ENCODE measurements around the gene TBPL1. TPM values are rescaled to one million over a fixed set of nuclear protein-coding genes. Genes with fewer than 3 reads are reported as not detected.

Gene TBPL1
- total and polyA plus RNA-seq, 8 donors = 6.5 to 20.6 (median 10.1) TPM

GRCh38 chr6:133969921-133970295, 16.9 kb downstream of the TBPL1 start:
- FAIRE-seq (no peak), DNase-seq (no peak), ATAC-seq (no peak)
- Histone ChIP-seq H3K4me3 (no peak overlapping the region), H3K36me3 (no peaks in the 10 kb centered on the region), H3K27ac (no peak overlapping the region), H3K9me3 (no peaks in the 10 kb centered on the region), H3K4me1 (peaks cover 0 to 3% (median 0%) of the 10 kb centered on the region in 3 donors), H3K27me3 (no peaks in the 10 kb centered on the region)
- TF ChIP-seq CTCF (IDR thresholded peaks at IDR 0.05) = no peak
- intact Hi-C loops (cut with DNase I) = loop anchor here in 1 of 3 donors (10.0 kb wide), 1 partner anchor 95 kb away; no protein-coding TSS in a partner anchor
- WGBS, 2 donors = 54 to 60% methylated on average over 2 of the region's 2 CpGs

GRCh38 chr6:133971861-133972260, 18.8 kb downstream of the TBPL1 start:
- no peak overlapping the region for H3K27ac ChIP-seq
- intact Hi-C loops (cut with DNase I) = loop anchor here in 1 of 3 donors (10.0 kb wide), 1 partner anchor 93 kb away; no protein-coding TSS in a partner anchor
- H3K27me3 ChIP-seq = no peaks in the 10 kb centered on the region
- peaks cover 0 to 3% (median 0%) of the 10 kb centered on the region in 3 donors for H3K4me1 ChIP-seq
- H3K4me3 ChIP-seq = no peak overlapping the region
- H3K36me3 ChIP-seq = no peaks in the 10 kb centered on the region
- TF ChIP-seq CTCF (IDR thresholded peaks at IDR 0.05) = no peak
- DNase-seq (no peak), FAIRE-seq (no peak), ATAC-seq (no peak)
- H3K9me3 ChIP-seq = no peaks in the 10 kb centered on the region
- WGBS, 2 donors = 12 to 18% methylated on average over 1 of the region's 1 CpG

- Histone ChIP-seq H3K4me1 (peaks cover 0 to 3% (median 0%) of the 10 kb centered on the region in 3 donors), H3K27me3 (no peaks in the 10 kb centered on the region), H3K27ac (no peak overlapping the region), H3K9me3 (no peaks in the 10 kb centered on the region), H3K4me3 (no peak overlapping the region), H3K36me3 (no peaks in the 10 kb centered on the region)
- DNase-seq (no peak), ATAC-seq (no peak), FAIRE-seq (no peak)
- no peak for TF ChIP-seq CTCF (IDR thresholded peaks at IDR 0.05)
- WGBS, 2 donors = 52 to 53% methylated on average over 2 of the region's 2 CpGs
- intact Hi-C loops (cut with DNase I) = loop anchor here in 1 of 3 donors (10.0 kb wide), 1 partner anchor 92 kb away; no protein-coding TSS in a partner anchor
Observed at GRCh38 chr6:133972388-133972787, 19.4 kb downstream of the TBPL1 start.

GRCh38 chr6:133973109-133973971, 20.3 kb downstream of the TBPL1 start:
- ATAC-seq = peak in 3 of 4 donors; percentile 72 to 82 (median 80)
- no peaks in the 10 kb centered on the region for H3K9me3 ChIP-seq
- 1% methylated on average over 4 of the region's 4 CpGs for WGBS, 2 donors
- H3K36me3 ChIP-seq = no peaks in the 10 kb centered on the region
- TF ChIP-seq CTCF (IDR thresholded peaks at IDR 0.05) = peak; percentile 44 to 60 (median 54)
- intact Hi-C loops (cut with DNase I) = loop anchor here in 1 of 3 donors (10.0 kb wide), 1 partner anchor 91 kb away; no protein-coding TSS in a partner anchor
- no peak overlapping the region for H3K27ac ChIP-seq
- no peak overlapping the region for H3K4me3 ChIP-seq
- H3K4me1 ChIP-seq = peaks cover under 1 to 7% (median 3%) of the 10 kb centered on the region in 3 donors
- H3K27me3 ChIP-seq = no peaks in the 10 kb centered on the region
- FAIRE-seq = peak; percentile 96
- DNase-seq = no peak
